Measurements from ENCODE around the gene GBP5.

DNA sequence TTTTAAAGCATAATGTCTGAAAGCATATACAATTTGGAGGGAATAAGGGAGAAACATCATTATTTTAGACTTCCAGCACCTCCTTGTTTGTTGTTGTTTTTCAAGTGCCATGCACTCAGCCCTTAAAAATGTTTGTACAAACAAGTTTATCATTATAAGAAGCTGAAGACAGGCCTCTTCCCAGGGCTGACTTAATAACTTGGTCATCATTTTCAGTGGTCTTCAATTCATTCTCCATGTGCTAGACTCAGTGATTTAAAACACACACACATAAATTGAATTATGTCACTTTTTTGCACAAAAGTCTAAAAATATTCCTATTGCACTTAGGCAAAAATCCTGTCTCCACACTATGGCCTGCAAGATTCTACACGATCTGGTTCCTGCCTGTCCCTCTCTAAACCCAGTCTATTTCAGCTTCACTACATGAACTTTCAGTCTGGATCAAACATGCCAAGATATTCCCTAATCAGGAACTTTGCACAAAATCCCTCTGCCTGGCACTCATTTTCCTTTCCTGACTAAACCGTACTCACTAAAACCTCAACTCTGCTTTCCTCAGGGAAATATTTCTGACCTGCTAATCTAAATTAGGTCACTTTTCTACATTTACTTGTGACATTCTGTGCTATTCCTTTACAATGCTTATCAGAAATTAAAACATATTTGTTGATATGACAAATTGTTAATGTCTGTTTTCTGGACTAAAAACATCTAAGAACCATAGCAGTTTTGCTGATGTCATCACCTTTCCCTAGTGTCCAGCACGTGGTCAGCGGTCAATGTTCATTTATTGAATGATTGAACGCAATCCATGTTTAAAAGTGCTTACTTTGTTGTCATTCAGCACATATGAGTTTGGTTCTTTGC lies 14.8 kb upstream of the GBP5 start:
- TF ChIP-seq, protein P1, sequence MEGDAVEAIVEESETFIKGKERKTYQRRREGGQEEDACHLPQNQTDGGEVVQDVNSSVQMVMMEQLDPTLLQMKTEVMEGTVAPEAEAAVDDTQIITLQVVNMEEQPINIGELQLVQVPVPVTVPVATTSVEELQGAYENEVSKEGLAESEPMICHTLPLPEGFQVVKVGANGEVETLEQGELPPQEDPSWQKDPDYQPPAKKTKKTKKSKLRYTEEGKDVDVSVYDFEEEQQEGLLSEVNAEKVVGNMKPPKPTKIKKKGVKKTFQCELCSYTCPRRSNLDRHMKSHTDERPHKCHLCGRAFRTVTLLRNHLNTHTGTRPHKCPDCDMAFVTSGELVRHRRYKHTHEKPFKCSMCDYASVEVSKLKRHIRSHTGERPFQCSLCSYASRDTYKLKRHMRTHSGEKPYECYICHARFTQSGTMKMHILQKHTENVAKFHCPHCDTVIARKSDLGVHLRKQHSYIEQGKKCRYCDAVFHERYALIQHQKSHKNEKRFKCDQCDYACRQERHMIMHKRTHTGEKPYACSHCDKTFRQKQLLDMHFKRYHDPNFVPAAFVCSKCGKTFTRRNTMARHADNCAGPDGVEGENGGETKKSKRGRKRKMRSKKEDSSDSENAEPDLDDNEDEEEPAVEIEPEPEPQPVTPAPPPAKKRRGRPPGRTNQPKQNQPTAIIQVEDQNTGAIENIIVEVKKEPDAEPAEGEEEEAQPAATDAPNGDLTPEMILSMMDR (IDR thresholded peaks at IDR 0.05) = no peak
- no peak for TF ChIP-seq POLR2A (IDR thresholded peaks at IDR 0.05)

All from body of pancreas (tissue), 4 donors.